Neural cell (in vitro differentiated cells): ENCODE results near the gene FOXI3. TPM values are rescaled to one million over a fixed set of nuclear protein-coding genes. Genes with fewer than 3 reads are reported as not detected.

Experiments used
- H2AFZ ChIP-seq: fragments of 200-600, 300-800 bp; sonication (generic), shearing (Covaris generic); 2 replicates; pipeline ENCODE4 v1.6.0; 2014; ENCODE audit warnings: low read depth, mild to moderate bottlenecking, antibody characterized with exemption, low read length, moderate library complexity
- H3F3A ChIP-seq: fragments of 200-600 bp; shearing (Covaris generic); 2 replicates; pipeline ENCODE4 v1.6.1; 2016; ENCODE audit warnings: mild to moderate bottlenecking, moderate library complexity, mixed read lengths, antibody characterized with exemption, low read length; ENCODE audit not compliant: insufficient read depth, poor library complexity, severe bottlenecking
- H3K27ac ChIP-seq: fragments of 200-600, 300-800 bp; sonication (generic), shearing (Covaris generic); 2 replicates; pipeline ENCODE4 v1.5.1; 2014; ENCODE audit warnings: mild to moderate bottlenecking, low read length, moderate library complexity
- H3K27me3 ChIP-seq: fragments of 300-800, 200-600 bp; sonication (generic), shearing (Covaris generic); 2 replicates; pipeline ENCODE4 v1.6.0; 2014; ENCODE audit warnings: mild to moderate bottlenecking, low read depth, low read length, moderate library complexity; ENCODE audit not compliant: insufficient read depth
- H3K36me3 ChIP-seq: fragments of 300-800, 200-600 bp; sonication (generic), shearing (Covaris generic); 2 replicates; pipeline ENCODE4 v1.5.1; 2014; ENCODE audit warnings: mild to moderate bottlenecking, antibody characterized with exemption, low read length, moderate library complexity; ENCODE audit not compliant: insufficient read depth
- H3K4me2 ChIP-seq: fragments of 300-800, 200-600 bp; sonication (generic), shearing (Covaris generic); 2 replicates; pipeline ENCODE4 v1.6.0; 2014; ENCODE audit warnings: mild to moderate bottlenecking, low read length
- H3K4me3 ChIP-seq: fragments of 300-800, 200-600 bp; sonication (generic), shearing (Covaris generic); 2 replicates; pipeline ENCODE4 v1.5.1; 2014; ENCODE audit warnings: mild to moderate bottlenecking, low read length, moderate library complexity
- H3K79me2 ChIP-seq: fragments of 200-600 bp; shearing (Covaris generic); replicated peaks from 2 replicates; pipeline ENCODE4 v1.6.0; 2014; ENCODE audit warnings: mild to moderate bottlenecking, low read length, moderate library complexity; ENCODE audit not compliant: insufficient read depth
- H3K9ac ChIP-seq: fragments of 300-800, 200-600 bp; sonication (generic), shearing (Covaris generic); 2 replicates; pipeline ENCODE4 v1.6.1; 2016; ENCODE audit warnings: mild to moderate bottlenecking, low read length, mixed read lengths
- H3K9me2 ChIP-seq: fragments of 200-600 bp; shearing (Covaris generic); 2 replicates; pipeline ENCODE4 v1.6.1; 2016; ENCODE audit warnings: mild to moderate bottlenecking, low read length, mixed read lengths; ENCODE audit not compliant: insufficient read depth
- H3K9me3 ChIP-seq: fragments of 200-600, 300-800 bp; sonication (generic), shearing (Covaris generic); 2 replicates; pipeline ENCODE4 v1.6.1; 2016; ENCODE audit warnings: mild to moderate bottlenecking, mixed run types, low read length, moderate library complexity, mixed read lengths
- H4K20me1 ChIP-seq: fragments of 200-600 bp; shearing (Covaris generic); 2 replicates; pipeline ENCODE4 v1.6.1; 2016; ENCODE audit warnings: mild to moderate bottlenecking, mixed run types; ENCODE audit not compliant: insufficient read depth
- EP300 ChIP-seq: fragments of 450-650 bp; conservative IDR thresholded peaks from 2 replicates; pipeline ENCODE4 v1.6.1; 2014; ENCODE audit warnings: antibody characterized with exemption, mild to moderate bottlenecking, moderate library complexity; ENCODE audit not compliant: poor library complexity, severe bottlenecking
- EZH2 ChIP-seq: fragments of 200-600, 300-800 bp; shearing (Covaris generic), sonication (generic); IDR thresholded peaks from 2 replicates; pipeline ENCODE4 v1.6.1; 2014; ENCODE audit warnings: antibody characterized with exemption, low read length, borderline replicate concordance, mild to moderate bottlenecking; ENCODE audit not compliant: insufficient read depth, poor library complexity, severe bottlenecking
- MXI1 ChIP-seq: fragments of 450-650 bp; conservative IDR thresholded peaks from 2 replicates; pipeline ENCODE4 v1.6.1; 2014; ENCODE audit warnings: antibody characterized with exemption, mild to moderate bottlenecking; ENCODE audit not compliant: poor library complexity, severe bottlenecking
- POLR2AphosphoS5 ChIP-seq: IDR thresholded peaks from 2 replicates; pipeline ENCODE4 v1.6.1; 2012
- RAD21 ChIP-seq: fragments of 450-650 bp; conservative IDR thresholded peaks from 2 replicates; pipeline ENCODE4 v1.6.1; 2014; ENCODE audit warnings: antibody characterized with exemption, mild to moderate bottlenecking, moderate library complexity
- SMC3 ChIP-seq: fragments of 450-650 bp; conservative IDR thresholded peaks from 2 replicates; pipeline ENCODE4 v1.6.1; 2014; ENCODE audit warnings: antibody characterized with exemption, mild to moderate bottlenecking, moderate library complexity; ENCODE audit not compliant: poor library complexity
- polyA plus RNA-seq: library from polyadenylated mRNA; depleted of rRNA; stranded (reverse); fragments of >200 nt; gene quantifications from 2 replicates; pipeline ENCODE4 v1.2.3, GENCODE V29; 2014
- TF ChIP-seq, protein P1 (sequence below): IDR thresholded peaks from 2 replicates; pipeline ENCODE4 v1.6.1; 2012; ENCODE audit warnings: borderline replicate concordance
- TF ChIP-seq, protein P2 (sequence below): fragments of 450-650 bp; IDR thresholded peaks from 2 replicates; pipeline ENCODE4 v1.5.1; 2014; ENCODE audit warnings: antibody characterized with exemption, mild to moderate bottlenecking, moderate library complexity; ENCODE audit not compliant: poor library complexity, severe bottlenecking

The FOXI3 gene
- polyA plus RNA-seq, 1 donor from 2014 or later: not detected

DNA sequence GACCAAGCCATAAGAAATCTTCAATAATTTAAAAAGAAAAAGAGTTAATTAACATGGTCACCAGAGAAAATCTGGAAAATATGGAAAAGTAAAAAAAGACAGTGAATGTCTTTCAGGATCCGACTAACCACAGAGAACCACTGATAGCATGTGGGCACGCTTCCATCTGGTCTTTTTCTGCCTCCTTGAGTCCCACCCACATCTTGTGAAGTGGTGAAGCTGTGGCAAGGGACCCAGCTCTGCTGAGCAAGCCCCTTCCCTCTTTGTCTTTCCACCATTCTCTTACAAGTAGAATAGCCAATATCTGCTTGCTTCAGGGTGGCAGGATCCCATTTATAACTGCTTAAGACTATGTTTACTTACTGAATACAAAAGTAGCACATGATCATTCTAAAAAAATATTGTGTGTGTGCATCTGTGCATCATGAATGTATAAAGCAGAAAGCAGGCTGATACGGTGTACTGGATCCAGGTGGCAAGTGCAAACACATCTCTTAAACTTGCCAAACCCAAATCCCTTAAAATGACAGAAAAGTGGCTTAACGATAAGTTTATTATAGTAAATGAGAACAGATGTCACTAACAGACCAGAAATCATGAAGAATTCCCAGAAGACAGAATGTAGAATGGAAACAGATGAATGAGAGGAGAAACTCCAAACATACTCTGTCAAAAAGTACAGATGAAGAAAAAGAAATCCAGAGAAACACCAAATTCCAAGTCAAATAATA lies 52.3 kb downstream of the FOXI3 start:
- Histone ChIP-seq H3F3A (no peaks in the 10 kb centered on the region), H3K27me3 (no peaks in the 10 kb centered on the region), H3K27ac (no peak overlapping the region), H3K4me2 (no peak overlapping the region), H3K79me2 (no peaks in the 10 kb centered on the region), H3K36me3 (no peaks in the 10 kb centered on the region), H2AFZ (no peak overlapping the region), H3K9me2 (no peaks in the 10 kb centered on the region), H3K9ac (no peak overlapping the region), H4K20me1 (no peaks in the 10 kb centered on the region), H3K4me3 (no peak overlapping the region), H3K9me3 (no peaks in the 10 kb centered on the region)
- TF ChIP-seq, protein P1, sequence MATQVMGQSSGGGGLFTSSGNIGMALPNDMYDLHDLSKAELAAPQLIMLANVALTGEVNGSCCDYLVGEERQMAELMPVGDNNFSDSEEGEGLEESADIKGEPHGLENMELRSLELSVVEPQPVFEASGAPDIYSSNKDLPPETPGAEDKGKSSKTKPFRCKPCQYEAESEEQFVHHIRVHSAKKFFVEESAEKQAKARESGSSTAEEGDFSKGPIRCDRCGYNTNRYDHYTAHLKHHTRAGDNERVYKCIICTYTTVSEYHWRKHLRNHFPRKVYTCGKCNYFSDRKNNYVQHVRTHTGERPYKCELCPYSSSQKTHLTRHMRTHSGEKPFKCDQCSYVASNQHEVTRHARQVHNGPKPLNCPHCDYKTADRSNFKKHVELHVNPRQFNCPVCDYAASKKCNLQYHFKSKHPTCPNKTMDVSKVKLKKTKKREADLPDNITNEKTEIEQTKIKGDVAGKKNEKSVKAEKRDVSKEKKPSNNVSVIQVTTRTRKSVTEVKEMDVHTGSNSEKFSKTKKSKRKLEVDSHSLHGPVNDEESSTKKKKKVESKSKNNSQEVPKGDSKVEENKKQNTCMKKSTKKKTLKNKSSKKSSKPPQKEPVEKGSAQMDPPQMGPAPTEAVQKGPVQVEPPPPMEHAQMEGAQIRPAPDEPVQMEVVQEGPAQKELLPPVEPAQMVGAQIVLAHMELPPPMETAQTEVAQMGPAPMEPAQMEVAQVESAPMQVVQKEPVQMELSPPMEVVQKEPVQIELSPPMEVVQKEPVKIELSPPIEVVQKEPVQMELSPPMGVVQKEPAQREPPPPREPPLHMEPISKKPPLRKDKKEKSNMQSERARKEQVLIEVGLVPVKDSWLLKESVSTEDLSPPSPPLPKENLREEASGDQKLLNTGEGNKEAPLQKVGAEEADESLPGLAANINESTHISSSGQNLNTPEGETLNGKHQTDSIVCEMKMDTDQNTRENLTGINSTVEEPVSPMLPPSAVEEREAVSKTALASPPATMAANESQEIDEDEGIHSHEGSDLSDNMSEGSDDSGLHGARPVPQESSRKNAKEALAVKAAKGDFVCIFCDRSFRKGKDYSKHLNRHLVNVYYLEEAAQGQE: no peak
- no peak for TF ChIP-seq RAD21
- TF ChIP-seq, protein P2, sequence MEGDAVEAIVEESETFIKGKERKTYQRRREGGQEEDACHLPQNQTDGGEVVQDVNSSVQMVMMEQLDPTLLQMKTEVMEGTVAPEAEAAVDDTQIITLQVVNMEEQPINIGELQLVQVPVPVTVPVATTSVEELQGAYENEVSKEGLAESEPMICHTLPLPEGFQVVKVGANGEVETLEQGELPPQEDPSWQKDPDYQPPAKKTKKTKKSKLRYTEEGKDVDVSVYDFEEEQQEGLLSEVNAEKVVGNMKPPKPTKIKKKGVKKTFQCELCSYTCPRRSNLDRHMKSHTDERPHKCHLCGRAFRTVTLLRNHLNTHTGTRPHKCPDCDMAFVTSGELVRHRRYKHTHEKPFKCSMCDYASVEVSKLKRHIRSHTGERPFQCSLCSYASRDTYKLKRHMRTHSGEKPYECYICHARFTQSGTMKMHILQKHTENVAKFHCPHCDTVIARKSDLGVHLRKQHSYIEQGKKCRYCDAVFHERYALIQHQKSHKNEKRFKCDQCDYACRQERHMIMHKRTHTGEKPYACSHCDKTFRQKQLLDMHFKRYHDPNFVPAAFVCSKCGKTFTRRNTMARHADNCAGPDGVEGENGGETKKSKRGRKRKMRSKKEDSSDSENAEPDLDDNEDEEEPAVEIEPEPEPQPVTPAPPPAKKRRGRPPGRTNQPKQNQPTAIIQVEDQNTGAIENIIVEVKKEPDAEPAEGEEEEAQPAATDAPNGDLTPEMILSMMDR: no peak
- no peak for TF ChIP-seq MXI1
- TF ChIP-seq POLR2AphosphoS5: no peak

DNA sequence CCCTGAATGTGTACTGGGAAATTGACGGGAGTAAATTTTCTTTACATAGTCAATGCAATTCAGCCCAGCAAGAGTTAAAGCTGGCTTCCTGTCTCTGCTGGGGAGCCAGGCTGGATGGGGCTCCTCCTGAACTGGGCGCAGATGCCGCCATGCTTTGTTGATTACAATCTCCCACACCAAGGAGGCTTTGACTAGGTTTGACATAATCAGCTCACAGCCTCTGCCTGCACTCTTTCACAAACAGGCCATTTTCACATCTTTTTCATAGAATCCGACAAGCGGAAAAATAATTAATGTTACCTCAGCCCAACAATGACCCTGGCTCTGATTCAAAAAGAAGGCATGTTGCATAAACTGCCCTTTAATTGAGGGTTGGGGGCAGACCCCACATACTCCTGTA lies 54.3 kb downstream of the FOXI3 start:
- TF ChIP-seq EP300: no peak
- TF ChIP-seq, protein P1: no peak
- TF ChIP-seq, protein P2: no peak
- TF ChIP-seq SMC3: no peak
- TF ChIP-seq EZH2: no peak
- no peak for TF ChIP-seq MXI1
- H3K27me3 ChIP-seq: no peaks in the 10 kb centered on the region
- H3K4me2 ChIP-seq: no peak overlapping the region
- H3F3A ChIP-seq: no peaks in the 10 kb centered on the region
- no peaks in the 10 kb centered on the region for H3K36me3 ChIP-seq
- H3K9me3 ChIP-seq: no peaks in the 10 kb centered on the region
- no peak overlapping the region for H2AFZ ChIP-seq
- no peaks in the 10 kb centered on the region for H3K9me2 ChIP-seq
- H3K79me2 ChIP-seq: no peaks in the 10 kb centered on the region
- H4K20me1 ChIP-seq: no peaks in the 10 kb centered on the region
- no peak overlapping the region for H3K9ac ChIP-seq
- H3K4me3 ChIP-seq: no peak overlapping the region
- H3K27ac ChIP-seq: no peak overlapping the region
